Measurements from ENCODE around the gene TTLL3. TPM values are rescaled to one million over a fixed set of nuclear protein-coding genes. Genes with fewer than 3 reads are reported as not detected.

The TTLL3 gene
- total and polyA plus RNA-seq, 5 donors: 20.6 to 27.3 (median 23.7) TPM

- Histone ChIP-seq H3K4me3 (ENCODE audit: low read length) (peak within 1 kb of the TSS; percentile 99), H3K9me3 (ENCODE audit: control insufficient read depth, low read length) (no peaks in the 10 kb centered on the region), H3K4me1 (ENCODE audit: control insufficient read depth, insufficient read depth, low read length) (no peaks in the 10 kb centered on the region), H3K27ac (ENCODE audit: low read length) (peak within 1 kb of the TSS; percentile 77), H3K27me3 (ENCODE audit: control insufficient read depth, insufficient read depth) (no peaks in the 10 kb centered on the region)
- DNase-seq (peak; percentile 95 to 98 (median 97)), ATAC-seq (peak; percentile 95)
- intact Hi-C loops (cut with DNase I): no loop called here
- under 1% methylated on average over 65 of the region's 65 CpGs for WGBS
Measured at GRCh38 chr3:9792405-9793160, 17.5 kb upstream of the TTLL3 start, which contains the start of the genes ARPC4 and TADA3. ARPC4 (plus strand) TSS chr3:9793082; CDS start chr3:9793122, 40 bp downstream. TADA3 (minus strand) TSS chr3:9792473; CDS start chr3:9791466, 1,007 bp downstream.

GRCh38 chr3:9793161-9793781 lies 16.8 kb upstream of the TTLL3 start:
- ATAC-seq (peak; percentile 4 to 12), DNase-seq (peak in 2 of 3 donors; percentile 29 to 69)
- Histone ChIP-seq H3K27ac (ENCODE audit: low read length) (peak overlapping the region; percentile 77), H3K9me3 (ENCODE audit: control insufficient read depth, low read length) (no peaks in the 10 kb centered on the region), H3K4me1 (ENCODE audit: control insufficient read depth, insufficient read depth, low read length) (no peaks in the 10 kb centered on the region), H3K27me3 (ENCODE audit: control insufficient read depth, insufficient read depth) (no peaks in the 10 kb centered on the region), H3K4me3 (ENCODE audit: low read length) (peak overlapping the region; percentile 99)
- intact Hi-C loops (cut with DNase I): no loop called here
- WGBS: 2% methylated on average over 23 of the region's 23 CpGs

GRCh38 chr3:9794400-9794799 lies 15.7 kb upstream of the TTLL3 start:
- no peaks in the 10 kb centered on the region for H3K27me3 ChIP-seq (ENCODE audit: control insufficient read depth, insufficient read depth)
- WGBS: 95% methylated on average over 11 of the region's 11 CpGs
- H3K4me3 ChIP-seq (ENCODE audit: low read length): no peak overlapping the region
- DNase-seq (no peak), ATAC-seq (no peak)
- intact Hi-C loops (cut with DNase I): no loop called here
- H3K27ac ChIP-seq (ENCODE audit: low read length): no peak overlapping the region
- no peaks in the 10 kb centered on the region for H3K4me1 ChIP-seq (ENCODE audit: control insufficient read depth, insufficient read depth, low read length)
- H3K9me3 ChIP-seq (ENCODE audit: control insufficient read depth, low read length): no peaks in the 10 kb centered on the region

GRCh38 chr3:9795207-9795606 lies 14.9 kb upstream of the TTLL3 start:
- Histone ChIP-seq H3K4me3 (ENCODE audit: low read length) (no peak overlapping the region), H3K4me1 (ENCODE audit: control insufficient read depth, insufficient read depth, low read length) (no peaks in the 10 kb centered on the region), H3K27me3 (ENCODE audit: control insufficient read depth, insufficient read depth) (no peaks in the 10 kb centered on the region), H3K27ac (ENCODE audit: low read length) (no peak overlapping the region), H3K9me3 (ENCODE audit: control insufficient read depth, low read length) (no peaks in the 10 kb centered on the region)
- ATAC-seq (no peak), DNase-seq (no peak)
- 81% methylated on average over 5 of the region's 5 CpGs for WGBS
- intact Hi-C loops (cut with DNase I): no loop called here

GRCh38 chr3:9797196-9797945 lies 12.7 kb upstream of the TTLL3 start:
- Histone ChIP-seq H3K27me3 (ENCODE audit: control insufficient read depth, insufficient read depth) (no peaks in the 10 kb centered on the region), H3K27ac (ENCODE audit: low read length) (no peak overlapping the region), H3K4me3 (ENCODE audit: low read length) (no peak overlapping the region), H3K9me3 (ENCODE audit: control insufficient read depth, low read length) (no peaks in the 10 kb centered on the region), H3K4me1 (ENCODE audit: control insufficient read depth, insufficient read depth, low read length) (no peaks in the 10 kb centered on the region)
- DNase-seq: no peak
- ATAC-seq: no peak
- intact Hi-C loops (cut with DNase I): no loop called here
- 92% methylated on average over 12 of the region's 12 CpGs for WGBS

- WGBS: 88% methylated on average over 5 of the region's 5 CpGs
- no peaks in the 10 kb centered on the region for H3K27me3 ChIP-seq (ENCODE audit: control insufficient read depth, insufficient read depth)
- no peak overlapping the region for H3K4me3 ChIP-seq (ENCODE audit: low read length)
- intact Hi-C loops (cut with DNase I): no loop called here
- H3K4me1 ChIP-seq (ENCODE audit: control insufficient read depth, insufficient read depth, low read length): peaks cover 4% of the 10 kb centered on the region
- DNase-seq (no peak), ATAC-seq (no peak)
- H3K27ac ChIP-seq (ENCODE audit: low read length): no peak overlapping the region
- no peaks in the 10 kb centered on the region for H3K9me3 ChIP-seq (ENCODE audit: control insufficient read depth, low read length)
Measured at GRCh38 chr3:9800529-9800928, 9.5 kb upstream of the TTLL3 start.

GRCh38 chr3:9803494-9803893 lies 6.6 kb upstream of the TTLL3 start:
- peak overlapping the region; percentile 87 for H3K27ac ChIP-seq (ENCODE audit: low read length)
- DNase-seq: no peak

GRCh38 chr3:9804996-9805395 lies 5.1 kb upstream of the TTLL3 start:
- intact Hi-C loops (cut with DNase I): no loop called here

More at GRCh38 chr3:9803494-9803893, 6.6 kb upstream of the TTLL3 start:
- Histone ChIP-seq H3K4me3 (ENCODE audit: low read length) (no peak overlapping the region), H3K4me1 (ENCODE audit: control insufficient read depth, insufficient read depth, low read length) (peaks cover 4% of the 10 kb centered on the region), H3K27me3 (ENCODE audit: control insufficient read depth, insufficient read depth) (no peaks in the 10 kb centered on the region), H3K9me3 (ENCODE audit: control insufficient read depth, low read length) (no peaks in the 10 kb centered on the region)
- intact Hi-C loops (cut with DNase I): no loop called here
- peak in 1 of 2 donors; percentile 19 for ATAC-seq
- 78% methylated on average over 1 of the region's 1 CpG for WGBS

GRCh38 chr3:9806137-9806536 lies 3.9 kb upstream of the TTLL3 start:
- Histone ChIP-seq H3K9me3 (ENCODE audit: control insufficient read depth, low read length) (no peaks in the 10 kb centered on the region), H3K27ac (ENCODE audit: low read length) (no peak overlapping the region), H3K4me3 (ENCODE audit: low read length) (no peak overlapping the region), H3K27me3 (ENCODE audit: control insufficient read depth, insufficient read depth) (no peaks in the 10 kb centered on the region), H3K4me1 (ENCODE audit: control insufficient read depth, insufficient read depth, low read length) (peaks cover 6% of the 10 kb centered on the region)
- 89% methylated on average over 12 of the region's 12 CpGs for WGBS
- intact Hi-C loops (cut with DNase I): no loop called here
- ATAC-seq (no peak), DNase-seq (peak in 1 of 3 donors; percentile 38)

More at GRCh38 chr3:9804996-9805395, 5.1 kb upstream of the TTLL3 start:
- Histone ChIP-seq H3K4me1 (ENCODE audit: control insufficient read depth, insufficient read depth, low read length) (peaks cover 4% of the 10 kb centered on the region), H3K4me3 (ENCODE audit: low read length) (no peak overlapping the region), H3K27me3 (ENCODE audit: control insufficient read depth, insufficient read depth) (no peaks in the 10 kb centered on the region), H3K9me3 (ENCODE audit: control insufficient read depth, low read length) (no peaks in the 10 kb centered on the region), H3K27ac (ENCODE audit: low read length) (no peak overlapping the region)
- DNase-seq (no peak), ATAC-seq (no peak)
- WGBS: 91% methylated on average over 5 of the region's 5 CpGs

GRCh38 chr3:9806688-9807589 lies 3.1 kb upstream of the TTLL3 start:
- intact Hi-C loops (cut with DNase I): no loop called here
- H3K27me3 ChIP-seq (ENCODE audit: control insufficient read depth, insufficient read depth): no peaks in the 10 kb centered on the region
- H3K27ac ChIP-seq (ENCODE audit: low read length): no peak overlapping the region
- DNase-seq: peak in 1 of 3 donors; percentile 52
- no peak overlapping the region for H3K4me3 ChIP-seq (ENCODE audit: low read length)
- 93% methylated on average over 7 of the region's 7 CpGs for WGBS
- no peak for ATAC-seq
- peaks cover 6% of the 10 kb centered on the region for H3K4me1 ChIP-seq (ENCODE audit: control insufficient read depth, insufficient read depth, low read length)
- H3K9me3 ChIP-seq (ENCODE audit: control insufficient read depth, low read length): no peaks in the 10 kb centered on the region

Data from right cardiac atrium (tissue), 5 donors.